Activated T-cell treated with anti-CD3 and anti-CD28 coated beads, Interleukin-2, amount 50 U/mL, for 24 hours (primary cell): ENCODE results near the gene MAP1LC3B.
"Not testable (repeated sequence)": the region's sequence is repeated elsewhere in the genome, so short reads cannot be mapped to it uniquely, and the experiment has no call there.

ENCODE experiments used
- DNase-seq: peaks from one replicate; pipeline ENCODE4 v3.0.0-alpha.2; 2020
- H3K27ac Mint-ChIP-seq: 2 replicates; pipeline ENCODE4 v1.8.0; 2020; ENCODE audit warnings: mild to moderate bottlenecking, mixed read lengths
- H3K27me3 Mint-ChIP-seq: 2 replicates; pipeline ENCODE4 v1.8.0; 2020; ENCODE audit warnings: mixed read lengths
- H3K36me3 Mint-ChIP-seq: 2 replicates; pipeline ENCODE4 v1.8.0; 2020; ENCODE audit warnings: low read depth, mixed read lengths
- H3K4me1 Mint-ChIP-seq: 2 replicates; pipeline ENCODE4 v1.8.0; 2020; ENCODE audit warnings: low read depth, mixed read lengths
- H3K4me3 Mint-ChIP-seq: 2 replicates; pipeline ENCODE4 v1.8.0; 2020; ENCODE audit warnings: mild to moderate bottlenecking, moderate library complexity, mixed read lengths
- H3K9me3 Mint-ChIP-seq: 2 replicates; pipeline ENCODE4 v1.8.0; 2020; ENCODE audit warnings: mixed read lengths

MAP1LC3B gene

DNA sequence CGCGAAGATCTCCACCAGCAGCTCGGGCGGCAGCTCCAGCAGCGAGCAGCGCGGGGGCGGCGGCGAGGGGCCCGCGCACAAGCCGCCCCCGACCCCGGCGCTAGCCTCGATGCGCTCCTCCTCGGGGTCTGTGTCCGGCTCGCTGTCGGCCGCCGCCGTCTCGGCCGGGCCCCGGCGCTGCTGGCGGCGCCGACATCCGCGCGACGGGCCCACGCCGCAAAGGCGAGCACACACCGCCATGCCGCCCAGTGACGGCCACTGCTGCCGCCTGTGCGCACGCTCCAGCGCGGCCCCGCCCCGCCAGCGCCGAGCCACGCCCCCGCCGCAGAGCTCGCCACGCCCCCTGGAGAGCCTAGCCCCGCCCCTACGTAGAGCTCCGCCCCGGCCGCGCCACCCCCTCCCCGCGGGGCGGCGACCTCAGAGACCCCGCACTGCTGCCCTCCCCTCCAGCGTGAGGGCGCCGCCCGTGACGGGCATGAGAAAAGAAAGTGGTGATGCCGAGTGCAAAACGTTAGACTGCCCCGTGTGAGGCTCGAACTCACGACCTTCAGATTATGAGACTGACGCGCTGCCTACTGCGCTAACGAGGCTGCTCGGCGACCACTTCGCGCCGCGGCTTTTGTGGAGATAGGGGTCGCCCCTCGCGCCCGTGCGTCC is 8.5 kb upstream of the MAP1LC3B start, which contains the start of gene FBXO31:
FBXO31 (minus strand) TSS at position 272 of the 657 bp plus-strand sequence; CDS start at position 240, 32 bp downstream.
- H3K4me1 Mint-ChIP-seq: peaks cover 69% of the 10 kb centered on the region

DNA sequence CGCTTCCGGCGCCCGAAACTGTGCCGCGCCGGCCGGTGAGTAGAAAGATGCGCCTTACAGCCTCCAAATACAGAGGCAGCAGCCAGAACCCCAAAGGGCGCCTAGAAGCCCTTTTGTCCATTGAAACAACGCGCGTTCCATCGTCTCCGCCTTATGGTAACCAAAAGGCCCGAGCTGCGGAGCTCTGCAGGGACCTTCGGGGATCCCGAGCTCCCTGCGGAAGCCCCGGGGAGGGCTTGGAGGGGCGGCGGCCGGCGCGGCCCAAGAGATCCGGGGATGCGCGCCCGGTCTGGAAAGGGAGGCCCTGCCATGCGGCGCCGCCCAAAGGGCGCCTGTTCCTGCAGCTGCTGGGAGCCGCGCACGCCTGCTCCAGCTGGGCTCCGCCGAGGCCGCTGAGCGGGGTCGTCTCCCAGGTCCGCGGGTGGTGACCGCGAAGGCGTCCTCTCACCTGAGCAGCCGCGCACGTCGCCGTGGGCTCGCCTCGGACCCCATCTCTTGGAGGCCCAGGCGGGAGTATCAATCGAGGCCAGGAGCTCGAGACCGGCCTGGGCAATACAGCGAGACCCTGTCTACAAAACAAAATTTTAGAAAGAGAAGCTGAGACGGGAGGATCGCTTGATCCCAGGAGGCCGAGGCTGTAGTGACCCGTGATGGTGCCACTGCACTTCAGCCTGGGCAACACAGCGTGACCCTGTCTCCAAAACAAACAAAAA is 7.8 kb upstream of the MAP1LC3B start:
- H3K4me3 Mint-ChIP-seq: peak overlapping the region; percentile 82
- H3K36me3 Mint-ChIP-seq: peaks cover 25% of the 10 kb centered on the region
- peaks cover 2% of the 10 kb centered on the region for H3K27me3 Mint-ChIP-seq
- DNase-seq: no peak
- peak overlapping the region; percentile 98 for H3K27ac Mint-ChIP-seq
- no peaks in the 10 kb centered on the region for H3K9me3 Mint-ChIP-seq
- H3K4me1 Mint-ChIP-seq: peaks cover 68% of the 10 kb centered on the region

More for the DNA sequence above, 8.5 kb upstream of the MAP1LC3B start, which contains the start of gene FBXO31:
- H3K4me3 Mint-ChIP-seq: peak within 1 kb of the TSS; percentile 90
- H3K9me3 Mint-ChIP-seq: no peaks in the 10 kb centered on the region
- H3K27me3 Mint-ChIP-seq: peaks cover 2% of the 10 kb centered on the region
- H3K27ac Mint-ChIP-seq: peak within 1 kb of the TSS; percentile 98
- peak; percentile 98 for DNase-seq
- peaks cover 30% of the 10 kb centered on the region for H3K36me3 Mint-ChIP-seq

DNA sequence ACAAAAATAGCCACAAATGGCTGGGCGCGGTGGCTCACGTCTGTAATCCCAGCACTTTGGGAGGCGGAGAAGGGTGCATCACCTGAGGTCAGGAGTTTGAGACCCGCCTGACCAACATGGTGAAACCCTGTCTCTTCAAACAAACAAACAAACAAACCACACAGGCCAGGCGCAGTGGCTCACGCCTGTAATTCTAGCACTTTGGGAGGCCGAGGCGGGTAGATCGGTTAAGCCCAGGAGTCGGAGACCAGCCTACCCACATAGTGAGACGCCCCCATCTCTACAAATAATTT is 7.3 kb upstream of the MAP1LC3B start:
- Mint-ChIP-seq H3K4me3 (peak overlapping the region; percentile 82), H3K4me1 (peaks cover 70% of the 10 kb centered on the region), H3K27ac (peak overlapping the region; percentile 84), H3K36me3 (peaks cover 24% of the 10 kb centered on the region)
- not testable (repeated sequence) for H3K9me3 Mint-ChIP-seq, H3K27me3 Mint-ChIP-seq, DNase-seq

DNA sequence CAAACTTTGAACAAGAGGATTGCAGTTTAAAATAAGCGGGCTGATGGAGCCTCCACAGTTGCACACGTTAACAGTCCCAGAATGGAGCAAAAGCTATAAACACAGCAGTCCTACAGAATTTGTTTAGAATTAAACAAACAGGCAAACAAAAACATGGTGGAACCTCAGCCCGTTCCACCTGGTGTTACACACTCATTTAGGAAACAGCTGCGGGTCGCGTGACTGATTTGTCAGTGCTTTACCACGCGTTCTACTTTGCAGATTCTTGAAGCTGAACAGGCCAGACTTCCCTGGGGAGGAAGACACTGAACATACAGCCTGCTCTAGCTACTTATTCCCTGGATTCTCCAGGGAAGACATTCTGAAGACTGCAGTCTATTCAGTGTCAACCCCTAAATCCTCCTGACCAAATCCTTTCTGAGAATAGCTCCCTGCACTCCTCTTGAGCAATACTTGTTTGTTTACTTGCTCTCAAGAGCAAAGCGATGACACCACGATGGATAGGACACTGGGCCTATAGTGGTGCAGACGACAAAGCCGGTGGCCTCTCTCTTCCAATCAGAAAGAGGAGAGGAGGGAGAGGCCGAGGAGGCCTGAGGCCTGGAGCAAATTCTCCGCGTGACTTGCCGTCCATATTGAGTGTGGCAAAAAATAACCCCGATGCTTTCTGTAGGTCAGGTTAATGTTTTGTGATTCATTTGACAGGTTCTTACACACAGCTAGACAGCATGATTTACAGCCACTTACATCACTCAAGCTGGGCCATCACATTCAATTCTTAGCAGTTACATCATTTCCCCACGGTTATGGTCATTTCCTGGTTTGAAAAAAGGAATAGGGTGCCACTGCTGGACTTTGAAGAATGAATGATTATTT is 4.0 kb upstream of the MAP1LC3B start:
- DNase-seq: peak; percentile 82
- peak overlapping the region; percentile 50 for H3K4me3 Mint-ChIP-seq
- peak overlapping the region; percentile 97 for H3K27ac Mint-ChIP-seq
- peaks cover 50% of the 10 kb centered on the region for H3K4me1 Mint-ChIP-seq
- peaks cover 2% of the 10 kb centered on the region for H3K27me3 Mint-ChIP-seq
- H3K36me3 Mint-ChIP-seq: peaks cover 6% of the 10 kb centered on the region
- no peaks in the 10 kb centered on the region for H3K9me3 Mint-ChIP-seq

DNA sequence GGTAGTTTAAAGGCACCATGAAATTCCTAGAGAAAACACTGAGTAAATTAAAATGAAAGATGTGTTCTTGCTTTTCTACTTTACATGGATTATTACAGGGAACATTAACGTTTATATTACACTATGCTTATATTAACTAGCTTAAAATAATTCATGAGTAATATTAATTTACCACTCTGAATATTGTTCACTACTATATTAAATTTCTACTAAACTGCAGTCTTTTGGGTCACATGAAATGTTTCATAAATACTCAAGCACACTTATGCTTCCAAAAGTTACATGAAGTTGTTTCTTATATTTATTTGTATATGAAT is 3.4 kb upstream of the MAP1LC3B start:
- Mint-ChIP-seq H3K4me1 (peaks cover 56% of the 10 kb centered on the region), H3K27me3 (peaks cover 2% of the 10 kb centered on the region), H3K9me3 (no peaks in the 10 kb centered on the region), H3K36me3 (peaks cover 11% of the 10 kb centered on the region), H3K4me3 (peak overlapping the region; percentile 50), H3K27ac (peak overlapping the region; percentile 97)
- DNase-seq: no peak

DNA sequence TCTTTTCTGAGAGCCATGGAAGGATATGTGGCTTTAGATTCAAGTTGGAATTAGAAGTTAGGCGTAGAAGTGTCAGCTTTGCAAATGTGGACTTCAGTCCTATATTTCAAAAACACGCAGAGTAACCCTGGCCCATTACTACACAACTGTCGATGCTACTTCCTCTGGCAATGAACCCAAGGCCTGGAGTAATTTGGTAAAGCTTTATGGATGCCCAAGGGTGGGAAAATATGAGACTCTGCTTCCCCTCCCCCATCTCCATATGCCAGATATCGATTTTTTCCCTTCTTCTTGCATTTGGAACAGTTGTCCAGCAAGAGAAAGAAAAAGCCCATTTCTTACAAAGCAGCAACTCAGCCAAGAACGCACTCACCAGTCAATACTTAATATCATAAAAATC is 2.9 kb upstream of the MAP1LC3B start:
- Mint-ChIP-seq H3K27ac (peak overlapping the region; percentile 82), H3K36me3 (peaks cover 9% of the 10 kb centered on the region), H3K27me3 (no peaks in the 10 kb centered on the region), H3K4me3 (no peak overlapping the region), H3K9me3 (no peaks in the 10 kb centered on the region), H3K4me1 (peaks cover 59% of the 10 kb centered on the region)
- DNase-seq: no peak

DNA sequence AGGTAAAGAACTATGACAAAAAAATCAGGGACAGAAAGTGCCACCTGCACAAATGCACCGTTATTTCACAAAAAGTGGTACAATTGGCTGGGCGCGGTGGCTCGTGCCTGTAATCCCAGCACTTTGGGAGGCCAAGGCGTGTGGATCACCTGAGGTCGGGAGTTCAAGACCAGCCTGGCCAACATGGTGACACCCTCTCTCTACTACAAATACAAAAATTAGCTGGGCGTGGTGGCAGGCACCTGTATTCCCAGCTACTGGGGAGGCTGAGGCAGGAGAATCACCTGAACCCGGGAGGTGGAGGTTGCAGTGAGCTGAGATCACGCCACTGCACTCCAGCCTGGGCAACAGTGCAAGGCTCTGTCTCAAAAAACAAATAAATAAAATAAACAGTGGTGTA is 2.2 kb upstream of the MAP1LC3B start:
- peaks cover 14% of the 10 kb centered on the region for H3K36me3 Mint-ChIP-seq
- peaks cover 60% of the 10 kb centered on the region for H3K4me1 Mint-ChIP-seq
- H3K9me3 Mint-ChIP-seq, DNase-seq, H3K27me3 Mint-ChIP-seq, H3K4me3 Mint-ChIP-seq: not testable (repeated sequence)
- peak overlapping the region; percentile 82 for H3K27ac Mint-ChIP-seq

DNA sequence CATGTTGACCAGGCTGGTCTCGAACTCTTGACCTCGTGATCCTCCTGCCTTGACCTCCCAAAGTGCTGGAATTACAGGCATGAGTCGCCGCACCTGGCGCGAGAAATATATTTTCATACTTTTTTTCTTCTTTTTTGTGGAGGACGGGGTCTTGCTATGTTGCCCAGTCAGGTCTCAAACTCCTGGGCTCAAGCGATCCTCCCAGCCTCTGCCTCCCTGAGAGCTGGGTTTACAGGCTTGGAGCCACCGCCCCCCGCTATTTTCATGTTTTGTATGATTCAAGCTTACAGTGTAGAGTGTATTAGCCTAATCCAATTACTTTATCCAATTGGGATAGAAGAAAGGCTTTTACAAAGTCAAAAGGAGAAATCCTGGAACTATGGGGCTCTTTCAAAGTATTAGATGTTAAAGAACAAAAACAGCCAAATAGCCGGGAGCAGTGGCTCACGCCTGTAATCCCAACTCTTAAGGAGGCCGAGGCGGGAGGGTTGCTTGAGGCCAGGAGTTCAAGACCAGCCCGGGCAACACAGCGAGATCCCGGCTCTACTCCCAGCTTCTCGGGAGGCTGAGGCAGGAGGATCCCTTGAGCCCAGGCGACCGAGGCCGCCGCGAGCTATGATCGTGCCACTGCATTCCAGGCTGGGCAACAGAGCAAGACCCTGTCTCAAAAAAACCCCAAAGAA is 1.4 kb upstream of the MAP1LC3B start:
- peaks cover 21% of the 10 kb centered on the region for H3K36me3 Mint-ChIP-seq
- no peaks in the 10 kb centered on the region for H3K27me3 Mint-ChIP-seq
- peak overlapping the region; percentile 95 for H3K27ac Mint-ChIP-seq
- H3K4me3 Mint-ChIP-seq: peak overlapping the region; percentile 81
- no peaks in the 10 kb centered on the region for H3K9me3 Mint-ChIP-seq
- no peak for DNase-seq
- H3K4me1 Mint-ChIP-seq: peaks cover 63% of the 10 kb centered on the region

DNA sequence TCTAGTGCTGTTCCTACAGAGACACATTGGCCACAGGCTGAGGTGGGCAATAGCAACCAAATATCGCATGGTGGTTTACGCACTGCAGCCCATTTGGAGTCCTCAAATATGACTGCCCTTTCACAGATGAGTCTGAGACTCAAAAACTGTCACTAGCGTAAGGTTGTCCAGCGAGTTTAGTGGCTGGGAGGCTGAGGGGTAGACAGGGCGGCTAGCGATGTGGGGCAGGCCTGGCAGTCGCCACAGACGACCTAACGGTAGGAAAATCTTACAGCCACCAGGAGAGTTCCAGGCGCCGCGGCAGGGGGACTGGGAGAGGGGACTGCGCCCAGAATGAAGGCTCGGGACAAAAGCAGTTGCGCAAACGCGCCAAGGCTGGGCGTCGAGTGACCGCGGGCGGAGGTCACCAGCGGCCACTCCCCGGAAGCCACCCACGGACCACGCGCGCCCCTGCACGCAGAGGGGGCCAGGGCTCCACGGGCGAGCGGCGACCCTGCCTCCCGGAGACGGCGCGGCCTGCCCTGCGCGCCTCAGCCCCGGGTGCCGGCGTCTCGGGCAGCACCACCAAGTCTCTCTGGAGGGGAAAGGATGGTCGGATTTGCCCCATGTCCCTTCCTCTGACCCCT is 699 bp upstream of the MAP1LC3B start:
- peak overlapping the region; percentile 81 for H3K4me3 Mint-ChIP-seq
- no peaks in the 10 kb centered on the region for H3K27me3 Mint-ChIP-seq
- H3K4me1 Mint-ChIP-seq: peaks cover 60% of the 10 kb centered on the region
- no peak for DNase-seq
- H3K36me3 Mint-ChIP-seq: peaks cover 22% of the 10 kb centered on the region
- peak overlapping the region; percentile 95 for H3K27ac Mint-ChIP-seq
- H3K9me3 Mint-ChIP-seq: no peaks in the 10 kb centered on the region

DNA sequence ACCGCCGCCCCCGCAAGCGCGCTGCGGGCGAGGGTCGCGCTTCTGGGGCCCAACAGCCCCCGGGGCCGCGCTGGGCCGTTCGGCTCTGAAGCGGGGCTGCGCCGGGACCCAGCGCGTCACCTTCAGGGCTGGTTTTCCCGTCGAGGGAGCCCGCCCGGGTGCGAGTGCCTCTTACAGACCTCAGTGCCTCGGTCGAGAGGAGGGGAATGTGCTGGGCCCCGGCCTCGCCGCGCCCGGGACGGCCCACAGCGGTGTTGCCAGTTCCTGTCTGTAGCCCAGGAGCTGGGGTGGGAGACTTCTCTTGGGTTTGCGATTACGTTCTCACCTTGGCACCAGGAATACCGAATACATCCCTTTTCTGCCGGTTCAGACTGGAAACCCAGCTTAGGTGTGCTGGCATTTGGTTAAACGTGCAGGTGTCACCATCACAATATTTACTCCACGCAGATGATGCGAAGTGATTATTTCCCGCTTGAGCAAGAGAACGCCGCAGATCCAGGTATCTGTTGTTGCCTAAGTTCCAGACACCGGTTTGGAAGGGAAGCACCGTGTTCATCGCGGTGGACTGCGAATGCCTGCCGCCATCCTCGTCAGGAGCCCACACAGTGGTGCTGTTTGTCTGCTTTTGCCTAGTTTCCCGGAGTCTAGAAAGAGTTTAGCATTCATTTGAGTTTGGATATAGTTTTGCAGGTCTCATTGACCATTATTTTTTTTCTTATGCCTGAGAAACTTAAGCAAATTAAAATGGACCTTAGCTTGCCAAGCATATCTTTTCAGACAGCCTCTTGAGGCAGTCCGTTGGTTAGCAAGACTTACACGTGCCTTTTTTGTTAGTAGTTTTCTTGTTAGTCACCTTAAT is 914 bp downstream of the MAP1LC3B start:
- Mint-ChIP-seq H3K4me1 (peaks cover 54% of the 10 kb centered on the region), H3K4me3 (peak overlapping the region; percentile 88), H3K36me3 (peaks cover 26% of the 10 kb centered on the region), H3K9me3 (no peaks in the 10 kb centered on the region), H3K27ac (peak overlapping the region; percentile 94), H3K27me3 (no peaks in the 10 kb centered on the region)
- peak; percentile 67 for DNase-seq

DNA sequence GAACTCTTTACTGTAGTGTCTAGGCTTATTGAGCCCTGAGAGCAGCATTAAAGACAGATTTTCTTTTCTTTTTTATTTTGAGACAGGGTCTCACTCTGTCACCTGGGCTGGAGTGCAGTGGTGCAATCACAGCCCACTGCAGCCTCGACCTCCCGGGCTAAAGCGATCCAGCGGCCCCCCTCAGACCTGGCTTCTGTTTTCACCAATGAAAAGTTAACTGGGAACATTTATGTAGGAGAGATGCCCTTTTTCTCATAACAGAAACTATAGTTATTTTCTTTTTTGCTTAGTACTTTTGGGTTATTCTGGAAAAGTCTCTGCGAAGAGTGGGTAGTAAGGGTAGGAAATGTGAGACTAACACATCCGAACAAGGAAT is 1.5 kb downstream of the MAP1LC3B start:
- Mint-ChIP-seq H3K4me1 (peaks cover 51% of the 10 kb centered on the region), H3K27ac (peak overlapping the region; percentile 94), H3K27me3 (no peaks in the 10 kb centered on the region), H3K9me3 (no peaks in the 10 kb centered on the region), H3K36me3 (peaks cover 30% of the 10 kb centered on the region), H3K4me3 (peak overlapping the region; percentile 88)
- no peak for DNase-seq

DNA sequence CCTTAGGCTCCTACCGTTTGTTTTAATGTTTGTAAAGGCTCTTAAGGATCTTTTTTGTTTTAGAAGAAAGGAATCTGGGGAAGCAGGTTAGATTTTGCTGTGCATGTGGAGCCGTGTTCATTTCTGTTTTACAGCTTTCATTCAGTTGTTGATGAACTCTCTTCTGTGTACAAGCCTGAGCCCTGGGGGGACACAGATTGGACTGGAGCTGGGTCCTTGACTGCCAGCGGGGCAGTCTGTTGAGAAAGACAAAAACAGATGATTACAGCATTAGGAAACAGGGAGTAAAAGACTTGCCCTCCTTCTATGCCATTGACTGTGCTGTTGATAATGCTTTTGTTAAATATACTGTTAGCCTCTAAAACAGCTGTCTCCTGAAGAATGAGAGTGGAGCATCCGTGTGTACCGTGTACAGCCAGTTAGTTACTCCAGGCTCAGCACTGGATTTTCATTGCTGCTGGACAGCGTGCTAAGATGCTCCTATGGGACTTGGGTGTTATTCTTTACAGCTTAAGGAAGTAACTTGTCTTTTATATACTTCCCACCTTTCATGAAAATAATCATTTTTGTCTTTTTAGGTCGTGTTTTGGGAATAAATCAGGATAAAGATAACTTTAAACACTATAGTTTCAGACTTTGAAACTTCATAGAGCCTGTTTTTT is 3.2 kb downstream of the MAP1LC3B start:
- no peak for DNase-seq
- no peak overlapping the region for H3K27ac Mint-ChIP-seq
- H3K9me3 Mint-ChIP-seq: no peaks in the 10 kb centered on the region
- H3K4me1 Mint-ChIP-seq: peaks cover 43% of the 10 kb centered on the region
- H3K36me3 Mint-ChIP-seq: peaks cover 44% of the 10 kb centered on the region
- no peaks in the 10 kb centered on the region for H3K27me3 Mint-ChIP-seq
- no peak overlapping the region for H3K4me3 Mint-ChIP-seq
